ENCODE data around the gene BMAL1.

Gene BMAL1

DNA sequence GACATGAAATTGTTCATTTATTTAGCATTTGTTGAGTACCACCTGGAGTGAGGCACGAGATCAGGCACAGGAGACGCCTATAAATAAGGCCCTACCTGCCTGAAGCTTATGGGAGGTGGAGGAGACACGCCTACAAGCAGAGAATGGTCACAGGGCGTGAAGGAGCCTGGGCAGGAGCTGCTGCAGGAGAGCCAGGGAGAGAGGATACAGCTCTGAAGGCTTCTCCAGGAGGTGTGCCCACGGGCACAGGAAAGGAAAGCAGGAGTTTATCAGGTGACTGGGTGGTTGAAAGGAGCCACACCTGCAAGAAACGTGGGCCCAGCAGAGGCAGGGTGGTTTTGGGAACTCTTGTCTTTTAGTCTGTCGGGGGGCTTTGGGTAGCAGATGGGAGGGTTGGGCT lies 70.3 kb downstream of the BMAL1 start:
- DNase-seq: no peak

DNA sequence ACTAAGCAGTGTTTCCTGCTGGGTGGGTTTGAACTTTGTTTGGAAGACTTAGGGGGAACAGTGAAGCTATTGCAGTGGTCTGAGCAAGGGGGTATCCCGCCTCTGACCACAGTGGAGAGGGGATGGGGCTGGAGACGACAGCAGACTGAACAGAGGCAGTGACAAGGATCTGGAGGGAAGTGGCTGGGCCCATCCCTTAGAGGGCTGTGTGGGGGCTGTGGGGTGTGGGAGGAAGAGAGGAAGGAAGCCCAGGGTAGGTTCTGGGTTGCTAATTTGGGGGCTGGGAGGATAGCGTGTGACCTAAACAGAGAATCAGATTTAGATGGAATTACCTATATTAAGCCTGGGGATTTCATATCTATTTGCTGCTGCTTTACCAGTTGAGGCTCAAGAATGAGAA lies 70.7 kb downstream of the BMAL1 start:
- DNase-seq: peak; percentile 52

DNA sequence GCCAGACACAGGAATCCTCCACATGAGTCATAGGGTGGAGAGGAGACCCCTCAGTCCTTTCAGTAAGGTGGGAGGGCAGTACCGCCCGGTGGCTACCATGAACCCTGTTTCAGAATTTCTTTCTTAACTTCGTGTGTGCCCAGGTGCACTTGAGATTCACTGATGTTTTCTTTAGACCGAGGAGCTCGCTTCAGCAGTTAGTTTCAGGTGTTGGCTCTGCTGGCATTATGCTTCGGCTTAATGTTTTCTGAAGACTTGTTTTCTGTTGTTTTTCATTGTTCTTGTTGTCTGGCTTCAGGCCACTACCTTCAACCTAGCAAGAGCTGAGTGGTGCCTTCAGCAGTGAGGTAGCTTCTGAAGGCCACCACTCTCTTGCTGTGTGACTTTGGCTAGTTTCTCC lies 71.5 kb downstream of the BMAL1 start:
- DNase-seq: no peak

DNA sequence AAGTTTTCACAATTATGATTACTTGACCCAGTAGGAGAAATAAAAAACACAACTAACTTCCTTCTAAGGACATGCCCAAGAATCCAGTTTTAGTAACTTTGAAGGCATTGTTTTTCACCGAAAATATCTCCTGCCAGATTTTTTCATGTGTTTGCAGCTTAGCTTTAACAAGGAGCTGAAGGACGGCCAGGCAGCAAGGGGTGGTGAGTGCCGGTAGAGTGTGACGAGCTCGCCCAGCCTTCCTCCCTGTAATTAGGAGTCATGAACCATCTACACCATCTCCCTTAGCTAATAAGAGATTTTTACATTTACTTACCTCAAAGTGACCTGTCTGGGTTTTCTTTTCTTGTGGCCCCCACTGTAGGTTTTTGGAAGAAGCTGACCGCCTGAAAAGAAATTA lies 72.0 kb downstream of the BMAL1 start:
- no peak for DNase-seq

DNA sequence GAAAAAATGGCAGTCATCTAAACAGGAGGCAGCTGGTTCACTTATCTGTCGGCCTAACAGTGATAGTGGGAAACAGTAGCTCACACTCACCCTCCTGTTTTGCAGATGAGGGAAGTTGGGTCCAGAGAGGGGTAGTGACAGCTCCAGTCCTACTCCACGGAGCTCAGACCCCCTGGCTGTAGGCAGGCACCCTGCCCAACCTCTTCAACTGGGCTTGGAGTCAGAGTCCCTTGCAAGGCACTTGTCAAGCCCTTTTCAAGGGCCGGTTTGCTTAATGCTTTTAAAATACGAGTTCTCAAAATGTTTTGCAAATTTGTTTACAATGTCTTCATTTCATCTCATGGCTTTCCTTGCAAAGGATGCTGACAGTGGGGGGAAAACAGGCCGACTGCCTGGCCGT lies 75.1 kb downstream of the BMAL1 start:
- peak; percentile 51 for DNase-seq

DNA sequence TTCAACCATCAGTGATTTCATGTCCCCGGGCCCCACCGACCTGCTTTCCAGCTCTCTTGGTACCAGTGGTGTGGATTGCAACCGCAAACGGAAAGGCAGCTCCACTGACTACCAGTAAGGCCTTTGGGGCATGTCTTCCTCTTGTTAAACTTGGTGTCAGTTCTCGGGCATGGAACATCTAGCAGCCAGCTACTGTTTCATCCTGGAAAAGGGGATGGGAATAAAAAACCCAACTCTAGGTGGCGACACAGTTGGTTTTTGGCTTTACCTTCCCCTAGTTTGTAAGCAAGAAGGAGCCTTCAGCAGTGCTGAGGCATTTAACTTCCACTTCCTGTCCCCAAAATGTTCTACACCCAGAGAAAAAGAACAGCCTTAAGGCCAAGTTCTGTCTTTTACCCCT lies 76.7 kb downstream of the BMAL1 start:
- DNase-seq: peak; percentile 37

DNA sequence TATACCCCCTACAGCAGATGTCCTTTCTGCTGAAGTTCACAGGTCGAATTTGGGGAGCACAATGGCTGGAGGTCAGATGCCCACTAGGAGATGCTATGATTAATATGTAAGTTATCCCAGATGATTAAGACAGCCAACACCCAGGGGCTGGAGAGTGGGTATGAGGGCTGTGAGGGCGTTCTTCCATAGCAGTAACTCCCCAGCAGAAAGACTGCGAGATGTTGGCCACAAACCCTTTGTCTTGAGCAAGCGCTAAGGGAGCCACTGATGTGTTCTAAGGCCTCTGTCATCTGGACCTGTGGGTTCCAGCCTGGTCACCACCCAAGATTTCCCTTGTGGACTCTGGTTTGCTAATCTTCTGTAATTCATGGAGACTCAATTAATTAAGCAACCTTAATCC lies 77.6 kb downstream of the BMAL1 start:
- DNase-seq: no peak

DNA sequence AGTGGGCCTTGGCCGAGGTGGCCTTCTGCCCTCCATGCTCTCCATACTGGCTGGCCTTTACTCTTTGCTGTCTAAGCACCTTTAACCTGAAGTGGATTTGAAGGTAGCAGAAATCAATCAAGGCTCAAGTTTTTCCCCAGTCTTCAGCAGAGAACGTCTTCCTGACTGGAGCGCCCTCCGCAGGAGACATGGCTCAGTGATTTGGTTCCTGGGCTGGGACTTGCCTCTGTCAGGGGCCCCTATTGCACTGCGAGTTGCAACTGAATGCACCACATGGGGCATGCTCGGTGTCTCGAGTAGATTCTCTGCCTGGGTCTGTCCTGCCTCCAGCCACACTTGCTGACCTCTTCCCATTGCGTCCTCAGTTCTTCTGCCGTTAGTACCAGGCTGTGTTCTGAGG lies 79.6 kb downstream of the BMAL1 start:
- DNase-seq: no peak

DNA sequence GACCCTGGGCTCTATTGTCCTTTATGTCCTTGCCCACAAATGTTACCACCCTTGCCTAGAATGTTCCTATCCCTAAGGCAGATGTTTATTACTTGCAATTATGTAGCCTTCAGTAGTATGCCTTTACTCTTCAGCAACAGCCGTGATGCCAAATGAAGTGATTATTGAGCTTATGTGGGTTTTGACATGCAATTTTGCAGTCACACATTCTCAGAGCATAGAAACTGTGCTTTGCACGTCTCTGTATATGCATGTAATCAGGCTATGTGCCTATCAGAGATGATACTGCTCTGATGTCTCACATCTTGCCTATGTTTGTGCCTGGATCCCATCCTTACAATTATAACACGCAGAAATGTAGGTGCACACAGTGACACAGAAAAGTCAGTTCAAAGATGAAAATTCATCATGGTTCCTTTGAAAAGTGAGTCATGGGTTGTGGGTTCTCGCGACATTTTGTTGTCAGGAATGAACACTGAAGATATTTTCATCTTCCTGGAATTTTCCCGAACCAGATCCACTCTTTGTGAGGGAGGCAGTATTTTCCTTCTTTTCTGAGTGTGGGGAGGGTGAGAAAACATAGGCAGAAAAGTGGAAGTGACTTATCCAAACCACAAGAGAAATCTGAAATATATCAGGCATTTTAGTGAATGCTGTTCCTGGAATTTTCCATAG lies 81.1 kb downstream of the BMAL1 start:
- no peak for DNase-seq

DNA sequence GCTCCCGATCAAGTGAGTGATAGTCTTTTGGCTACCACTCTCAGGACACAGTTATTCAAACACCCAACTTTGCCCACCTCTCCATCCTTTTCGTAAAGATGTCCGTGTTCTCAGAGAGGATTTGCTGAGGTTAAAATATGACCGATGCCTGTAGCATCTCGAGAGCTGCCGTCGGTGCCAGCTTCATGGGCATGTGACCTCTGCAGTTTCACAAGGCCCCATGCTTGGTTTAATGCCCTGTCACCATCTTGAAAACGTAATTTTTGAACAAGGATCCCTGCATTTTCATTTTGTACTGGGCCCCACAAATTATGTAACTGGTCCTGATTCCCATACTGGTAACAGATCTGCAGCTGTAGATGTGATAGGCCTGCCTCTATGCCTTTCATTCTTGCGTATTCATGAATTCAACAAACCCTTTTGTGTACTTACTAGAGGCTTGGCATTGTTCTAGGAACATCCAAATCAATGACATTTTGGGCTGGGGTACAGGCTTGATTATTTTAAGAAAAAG lies 85.1 kb downstream of the BMAL1 start:
- no peak for DNase-seq

DNA sequence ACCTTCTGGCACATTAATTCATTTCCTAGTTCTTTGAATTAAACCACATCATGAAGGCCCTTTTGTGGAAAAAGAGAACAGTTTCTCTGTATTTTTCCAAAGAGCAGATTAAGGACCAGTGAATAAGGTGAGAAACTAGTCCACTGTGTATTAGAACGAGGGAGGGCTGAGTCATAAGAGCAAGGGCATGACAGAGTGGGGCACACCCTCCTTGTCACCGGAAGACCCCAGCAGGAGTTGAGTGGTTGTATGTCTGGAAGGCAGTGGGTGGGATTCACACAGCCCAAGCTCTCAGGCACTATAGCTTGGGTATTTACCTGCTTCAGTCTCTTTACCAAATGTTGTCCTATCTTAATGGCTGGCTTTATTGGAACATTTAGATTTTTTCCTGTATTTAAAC lies 86.8 kb downstream of the BMAL1 start:
- DNase-seq: no peak

DNA sequence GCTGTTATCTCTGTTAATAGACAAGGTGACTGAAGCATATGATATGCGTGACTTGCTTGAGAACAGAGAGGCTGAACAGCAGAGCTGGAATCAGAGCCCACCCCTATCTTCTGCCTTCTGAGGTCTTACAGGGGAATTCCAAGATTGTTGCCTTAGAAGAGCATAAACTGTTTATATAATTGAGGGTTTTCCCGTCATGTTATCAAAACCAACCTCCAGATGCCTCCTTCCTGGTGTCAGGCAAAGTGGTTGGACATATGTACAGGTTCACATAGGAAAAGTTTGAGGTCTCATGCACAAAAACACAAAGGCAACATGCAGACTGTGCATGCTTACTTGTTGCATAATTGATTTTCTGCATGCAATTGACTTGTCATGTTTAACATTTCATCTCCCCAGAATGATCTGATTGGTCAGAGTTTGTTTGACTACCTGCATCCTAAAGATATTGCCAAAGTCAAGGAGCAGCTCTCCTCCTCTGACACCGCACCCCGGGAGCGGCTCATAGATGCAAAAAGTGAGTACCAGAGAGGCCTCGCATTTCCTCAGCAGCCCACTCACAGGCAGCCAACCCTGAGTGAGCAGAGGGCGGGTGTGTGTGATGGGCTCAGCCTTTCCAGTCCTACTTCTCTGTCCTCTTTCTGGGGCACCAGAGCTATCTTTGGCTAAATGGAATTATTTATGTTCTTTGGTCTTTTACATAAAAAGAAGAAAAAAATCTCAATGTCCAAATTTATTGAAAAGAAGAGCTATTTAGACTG lies 88.9 kb downstream of the BMAL1 start:
- no peak for DNase-seq

DNA sequence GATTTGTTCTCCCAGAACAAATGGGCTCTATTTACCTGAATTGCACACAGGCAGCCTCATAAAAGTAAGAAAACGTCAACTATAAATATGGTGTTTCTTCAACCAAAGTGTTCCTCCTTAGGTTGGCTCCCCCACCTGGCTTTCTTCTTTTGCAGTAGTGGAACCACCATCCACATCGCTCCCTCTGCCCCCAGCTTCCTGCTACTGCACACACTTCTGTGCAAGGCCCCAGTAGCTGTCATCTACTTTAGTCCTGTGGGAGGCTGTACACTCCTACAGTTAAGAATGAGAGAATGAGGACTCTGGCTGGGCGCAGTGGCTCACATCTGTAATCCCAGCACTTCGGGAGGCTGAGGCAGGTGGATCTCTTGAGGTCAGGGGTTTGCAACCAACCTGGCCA lies 89.5 kb downstream of the BMAL1 start:
- no peak for DNase-seq

DNA sequence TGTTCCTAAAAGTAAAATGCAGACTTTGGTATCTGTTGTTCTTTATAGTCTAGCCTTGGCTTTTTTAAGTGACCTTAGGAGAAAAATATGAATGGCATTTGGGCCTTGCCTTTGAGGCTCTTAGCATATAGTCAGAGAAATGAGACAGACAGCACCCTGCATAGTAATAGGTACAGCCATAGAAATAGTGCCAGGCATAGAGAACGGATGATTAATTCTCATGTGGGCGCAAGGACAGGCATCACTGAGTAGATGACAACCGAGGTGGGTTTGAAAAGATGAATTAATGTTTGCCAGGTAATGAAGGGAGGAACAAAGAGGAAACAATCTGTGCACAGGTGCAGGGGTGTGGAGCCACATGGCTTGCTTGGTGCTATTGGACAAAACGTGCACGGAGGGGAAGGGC lies 90.5 kb downstream of the BMAL1 start:
- no peak for DNase-seq

DNA sequence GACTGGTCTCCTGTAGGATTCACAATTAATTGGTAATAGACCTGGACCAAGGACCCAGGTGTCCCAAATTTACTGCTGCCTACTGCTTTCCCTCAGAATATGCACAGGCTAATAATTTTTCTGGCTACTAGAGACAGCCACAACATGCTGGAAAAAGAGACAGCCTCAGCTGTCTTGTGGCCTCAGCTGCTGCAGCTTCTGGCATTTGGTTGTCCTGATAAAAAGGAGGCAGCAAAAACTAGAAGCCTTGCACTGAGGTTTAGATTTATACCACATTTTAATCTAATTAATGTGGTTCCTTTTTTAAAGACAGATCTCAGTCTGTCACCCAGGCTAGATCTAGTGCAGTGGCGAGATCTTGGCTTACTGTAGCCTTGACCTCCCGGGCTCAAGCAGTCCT lies 95.6 kb downstream of the BMAL1 start:
- peak; percentile 60 for DNase-seq

DNA sequence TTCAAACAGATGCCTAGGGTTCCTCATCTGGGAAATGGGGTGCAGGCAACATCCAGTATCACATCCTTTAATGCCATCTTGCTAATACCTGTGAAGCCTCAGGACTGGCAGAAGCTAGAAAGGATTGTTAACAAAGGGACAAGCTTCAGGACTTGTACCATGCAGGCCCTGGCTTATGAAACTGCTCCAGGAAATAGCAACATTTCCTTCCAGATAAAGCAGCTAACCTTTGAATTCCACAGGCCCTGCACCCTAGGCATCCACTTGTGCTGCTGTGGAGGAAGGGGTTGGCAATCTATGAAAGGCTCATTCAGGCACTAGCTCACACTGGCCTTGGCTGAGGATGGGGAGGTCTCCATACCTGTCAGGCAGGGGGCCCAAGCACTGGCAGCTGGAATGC lies 98.2 kb downstream of the BMAL1 start:
- DNase-seq: no peak

DNA sequence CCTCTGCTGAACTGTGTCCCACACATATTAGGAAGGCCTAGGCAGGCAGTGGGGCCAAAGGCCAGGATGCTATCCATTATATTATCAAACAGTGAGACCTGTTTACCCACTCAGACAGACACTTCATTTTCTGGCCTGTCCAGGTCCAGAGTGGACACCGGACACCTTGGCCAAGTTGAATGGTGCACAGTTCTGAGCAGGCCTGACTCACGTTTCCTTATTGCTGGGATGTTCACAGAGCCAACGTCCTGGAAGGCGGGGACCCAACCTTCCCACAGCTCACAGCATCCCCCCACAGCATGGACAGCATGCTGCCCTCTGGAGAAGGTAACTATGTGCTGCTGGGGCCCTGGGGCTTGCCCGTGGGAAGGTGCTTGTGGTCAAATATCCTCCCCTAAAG lies 98.8 kb downstream of the BMAL1 start:
- no peak for DNase-seq

DNA sequence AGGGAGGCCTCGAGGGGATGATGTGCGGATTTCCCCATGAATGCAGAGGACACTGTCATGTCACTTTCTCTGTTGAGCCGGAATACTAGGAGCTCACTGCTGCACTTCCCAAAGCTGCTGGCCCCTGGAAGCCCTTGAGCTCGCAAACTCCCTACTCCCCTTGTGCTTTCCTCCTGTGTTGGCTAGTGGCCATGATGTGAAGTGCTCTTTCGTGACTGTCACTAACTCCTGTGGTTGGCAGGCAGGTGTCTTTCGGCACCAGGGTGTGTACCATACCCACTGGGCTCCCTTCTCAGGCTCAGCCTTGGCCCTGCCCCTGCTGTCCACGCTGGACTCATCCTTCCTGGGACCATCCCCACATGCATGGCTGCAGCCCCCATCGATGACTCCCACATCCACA lies 99.2 kb downstream of the BMAL1 start:
- no peak for DNase-seq

DNA sequence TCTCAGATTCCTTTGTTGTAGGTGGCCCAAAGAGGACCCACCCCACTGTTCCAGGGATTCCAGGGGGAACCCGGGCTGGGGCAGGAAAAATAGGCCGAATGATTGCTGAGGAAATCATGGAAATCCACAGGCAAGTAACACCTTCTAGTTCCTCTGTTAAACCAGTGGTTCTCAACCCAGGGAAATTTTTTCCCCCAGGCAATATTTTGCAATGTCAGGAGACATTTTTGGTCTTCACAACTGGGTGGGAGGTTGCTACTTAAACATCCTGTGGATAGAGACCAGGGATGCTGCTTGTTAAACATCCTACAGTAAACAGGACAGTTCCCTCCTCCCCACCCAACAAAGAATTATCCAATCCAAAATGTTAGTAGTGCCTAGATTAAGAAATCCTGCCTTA lies 100.7 kb downstream of the BMAL1 start:
- DNase-seq: no peak

DNA sequence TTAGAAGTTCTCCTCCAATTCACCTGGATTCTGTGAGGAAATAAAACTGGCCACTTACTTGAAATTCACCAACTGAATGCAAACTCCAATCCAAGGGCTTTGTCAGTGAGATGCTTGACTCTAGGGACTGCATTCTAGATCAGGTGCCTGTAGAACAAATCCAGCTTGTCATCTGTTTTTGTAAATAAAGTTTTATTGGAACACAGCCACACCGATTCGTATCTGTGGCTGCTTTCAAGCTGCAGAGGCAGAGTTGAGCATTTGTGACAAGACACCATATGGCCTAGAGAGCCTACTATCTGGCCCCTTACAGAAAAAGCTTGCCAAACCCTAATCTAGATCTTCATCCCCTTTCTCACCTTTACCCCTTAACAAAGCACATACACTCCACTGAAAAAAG lies 103.1 kb downstream of the BMAL1 start:
- no peak for DNase-seq

DNA sequence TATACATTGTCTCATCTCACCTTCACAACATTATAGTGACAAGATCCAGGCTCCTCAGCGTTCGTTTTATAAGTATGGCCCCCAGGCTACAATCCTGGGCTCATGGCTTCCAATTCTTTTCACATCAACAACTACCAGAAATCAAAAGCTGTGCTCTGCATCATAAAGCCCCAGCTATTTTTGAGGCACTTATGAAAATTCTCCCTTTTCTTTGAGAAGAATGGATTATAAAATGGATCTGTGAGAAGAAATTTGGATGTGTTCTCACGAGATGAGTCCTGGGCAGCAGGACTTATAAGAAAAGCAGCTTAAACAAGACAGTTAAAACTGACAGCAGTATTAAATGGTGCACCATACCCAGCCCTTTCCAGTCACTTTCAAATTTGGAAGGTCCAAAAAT lies 105.2 kb downstream of the BMAL1 start:
- DNase-seq: no peak

DNA sequence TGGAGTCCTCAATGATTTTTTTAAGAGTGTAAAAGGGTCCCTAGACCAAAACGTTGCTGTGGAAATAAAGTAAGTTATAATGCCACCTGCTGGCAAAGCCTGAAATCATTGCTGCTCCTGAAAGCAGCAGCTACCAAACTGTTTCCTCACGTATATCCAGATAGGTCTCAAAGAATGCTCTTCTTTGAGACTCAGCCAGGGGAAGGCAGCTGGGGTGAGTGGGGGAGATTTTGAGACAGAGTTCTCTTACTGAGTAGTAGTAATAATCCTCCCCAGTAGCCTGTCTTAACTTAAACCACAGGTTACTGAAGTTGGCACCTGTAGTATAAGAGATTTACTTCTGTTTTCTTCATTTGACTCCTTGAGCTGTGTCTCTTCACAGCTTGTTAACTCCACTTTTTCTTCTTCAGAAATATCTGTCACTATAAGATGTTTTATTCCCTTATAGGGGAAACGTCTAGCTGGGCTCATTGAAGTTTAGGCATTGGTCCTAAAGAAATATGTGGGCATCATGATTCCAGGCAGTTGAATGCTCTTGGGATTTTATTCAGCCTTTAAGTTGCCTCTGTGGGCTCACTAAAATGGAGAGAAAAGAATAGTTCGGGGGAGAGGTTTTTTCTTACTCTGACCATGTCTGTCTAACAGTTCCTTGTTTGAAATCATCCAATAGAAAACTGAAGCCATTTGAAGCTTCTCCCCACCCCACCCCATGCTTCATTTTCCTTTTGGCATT lies 107.5 kb downstream of the BMAL1 start:
- peak; percentile 77 for DNase-seq

DNA sequence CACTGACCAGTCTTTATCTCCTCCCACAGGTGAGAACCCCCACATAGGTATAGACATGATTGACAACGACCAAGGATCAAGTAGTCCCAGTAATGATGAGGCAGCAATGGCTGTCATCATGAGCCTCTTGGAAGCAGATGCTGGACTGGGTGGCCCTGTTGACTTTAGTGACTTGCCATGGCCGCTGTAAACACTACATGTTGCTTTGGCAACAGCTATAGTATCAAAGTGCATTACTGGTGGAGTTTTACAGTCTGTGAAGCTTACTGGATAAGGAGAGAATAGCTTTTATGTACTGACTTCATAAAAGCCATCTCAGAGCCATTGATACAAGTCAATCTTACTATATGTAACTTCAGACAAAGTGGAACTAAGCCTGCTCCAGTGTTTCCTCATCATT lies 109.0 kb downstream of the BMAL1 start:
- no peak for DNase-seq

DNA sequence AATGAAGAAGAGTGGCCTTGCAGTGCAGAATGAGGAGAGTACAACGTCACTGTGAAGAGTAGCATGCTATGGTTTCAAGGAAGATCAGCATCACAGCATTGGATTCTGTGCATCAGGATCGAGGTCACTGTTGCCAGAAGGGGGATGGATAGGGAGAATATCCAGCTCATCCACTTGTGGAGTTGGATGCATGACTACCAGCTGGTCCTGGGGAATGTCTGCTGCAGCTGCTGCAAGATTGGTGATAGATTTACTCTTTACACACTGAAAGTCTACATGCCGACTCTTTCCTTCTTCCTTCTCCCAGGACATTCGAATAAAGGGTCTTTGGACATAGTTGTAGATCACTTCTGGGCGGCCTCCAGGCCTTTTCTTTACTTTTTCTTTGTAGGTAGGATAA lies 111.2 kb downstream of the BMAL1 start:
- no peak for DNase-seq
